AG04449 (cell line): ENCODE measurements around the gene SMYD3.

ENCODE experiments used
- CTCF ChIA-PET: fragments of 350-600 bp; formaldehyde crosslinking; extraction: SDS; loops from one replicate; lab custom pipeline; 2021; ENCODE audit warnings: antibody characterized with exemption; lab: Yijun Ruan, JAX
- POLR2A ChIA-PET: fragments of 400-600, 350-600 bp; formaldehyde crosslinking; extraction: SDS; loops from one replicate; lab custom pipeline; 2020; ENCODE audit warnings: antibody characterized with exemption, inconsistent platforms; lab: Yijun Ruan, JAX
- DNase-seq: peaks from one replicate; pipeline ENCODE4 v3.0.0-alpha.2; 2010; ENCODE audit warnings: low read depth, low spot score
- H3K4me3 ChIP-seq: 2 replicates; pipeline ENCODE4 v1.5.1; 2011; ENCODE audit warnings: low read depth, mild to moderate bottlenecking, control low read depth, low read length
- CTCF ChIP-seq: IDR thresholded peaks from one replicate; pipeline ENCODE4 v1.5.1; 2011; ENCODE audit warnings: mild to moderate bottlenecking, moderate library complexity, low read length, control low read depth, inconsistent platforms; ENCODE audit not compliant: insufficient read depth; ENCODE audit errors: missing control alignments

Gene SMYD3

DNA sequence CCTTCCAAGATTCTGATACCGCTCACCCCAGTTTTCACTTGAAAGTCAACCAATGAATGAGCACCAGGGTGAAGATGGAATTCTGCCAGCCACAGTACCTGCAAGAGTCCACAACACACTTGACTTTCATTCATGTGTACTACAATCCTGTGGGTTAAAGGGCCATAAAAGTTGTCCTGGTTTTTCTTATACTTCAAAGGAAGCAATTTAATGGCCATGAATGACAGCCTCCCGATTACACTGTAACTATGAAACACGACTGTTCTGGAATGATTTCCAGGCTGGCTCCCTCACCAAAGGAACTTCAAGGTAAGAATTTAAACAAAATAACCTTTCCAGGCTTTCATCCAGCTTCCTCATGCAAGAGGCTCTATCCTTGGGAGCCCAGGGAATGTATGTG is 502.8 kb downstream of the SMYD3 start:
- no peak overlapping the region for H3K4me3 ChIP-seq
- no peak for TF ChIP-seq CTCF
- ChIA-PET CTCF (interaction anchor here (0.5 to 5.1 kb wide), 24 partner anchors 15 to 851 kb away, joined by 3 to 80 read pairs (median 4); partner anchors contain the start of gene KIF26B), POLR2A (interaction anchor here (1.1 kb wide), 1 partner anchor 129 kb away, joined by 3 read pairs; no protein-coding TSS in a partner anchor)
- no peak for DNase-seq

GRCh38 chr1:246003442-246003730 is 503.7 kb downstream of the SMYD3 start:
- ChIA-PET CTCF (interaction anchor here (0.7 to 5.1 kb wide), 36 partner anchors 8 to 918 kb away, joined by 3 to 80 read pairs (median 4); partner anchors contain the start of gene KIF26B), POLR2A (interaction anchor here (0.6 kb wide), 1 partner anchor 573 kb away, joined by 3 read pairs; no protein-coding TSS in a partner anchor)
- no peak for DNase-seq
- TF ChIP-seq CTCF = no peak
- no peak overlapping the region for H3K4me3 ChIP-seq

DNA sequence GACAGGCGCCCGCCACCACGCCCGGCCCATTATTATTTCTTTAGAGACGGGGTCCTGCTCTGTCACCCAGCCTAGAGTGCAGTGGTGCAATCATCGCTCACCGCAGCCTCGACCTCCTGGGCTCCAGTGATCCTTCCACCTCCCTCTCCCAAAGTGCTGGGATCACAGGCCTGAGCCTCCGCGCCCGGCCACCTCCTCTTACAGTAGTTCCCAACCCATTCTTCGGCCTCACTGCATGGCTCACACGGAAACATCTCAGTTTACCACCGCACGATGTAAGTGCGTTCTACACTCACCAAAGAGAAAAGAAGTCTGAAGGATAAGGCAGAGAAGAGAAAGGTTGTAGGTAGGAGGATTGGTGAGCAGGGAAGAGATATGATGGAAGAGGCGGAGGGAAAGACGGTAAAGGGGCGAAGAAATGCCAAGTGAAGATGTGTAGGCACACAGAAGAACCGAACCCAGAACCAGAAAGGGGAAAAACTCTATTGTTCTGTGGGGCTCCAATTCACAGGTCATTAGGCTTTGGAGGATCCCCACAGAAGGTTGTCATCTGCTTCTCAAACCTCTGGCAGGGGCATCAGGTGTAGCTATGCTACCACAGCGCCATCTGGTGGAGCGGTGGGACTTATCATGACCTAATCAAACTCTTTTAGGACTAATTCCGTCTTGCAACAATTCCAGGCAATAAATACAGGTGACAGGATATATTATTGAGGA is 504.2 kb downstream of the SMYD3 start:
- POLR2A ChIA-PET = no interaction called here
- no peak for DNase-seq
- CTCF ChIA-PET = interaction anchor here (0.7 to 5.1 kb wide), 35 partner anchors 9 to 917 kb away, joined by 3 to 80 read pairs (median 4); partner anchors contain the start of gene KIF26B
- peak; percentile 75 for TF ChIP-seq CTCF
- no peak overlapping the region for H3K4me3 ChIP-seq

- ChIA-PET CTCF (interaction anchor here (0.9 to 2.5 kb wide), 7 partner anchors 16 to 848 kb away, joined by 3 to 17 read pairs (median 3); partner anchors contain the start of gene KIF26B), POLR2A (no interaction called here)
- TF ChIP-seq CTCF = no peak
- no peak for DNase-seq
- H3K4me3 ChIP-seq = no peak overlapping the region
These were observed 505.2 kb downstream of the SMYD3 start for GRCh38 chr1:246001837-246002230.

- H3K4me3 ChIP-seq = no peak overlapping the region
- DNase-seq = no peak
- ChIA-PET POLR2A (interaction anchor here (0.5 kb wide), 1 partner anchor 212 kb away, joined by 3 read pairs; no protein-coding TSS in a partner anchor), CTCF (interaction anchor here (0.9 to 2.5 kb wide), 7 partner anchors 16 to 848 kb away, joined by 3 to 17 read pairs (median 3); partner anchors contain the start of gene KIF26B)
- TF ChIP-seq CTCF = no peak
These were observed 505.8 kb downstream of the SMYD3 start for GRCh38 chr1:246001142-246001836.

- no peak for TF ChIP-seq CTCF
- CTCF ChIA-PET = interaction anchor here (1.1 to 2.5 kb wide), 3 partner anchors 15 to 847 kb away, joined by 4 to 17 read pairs (median 16); partner anchors contain the start of gene KIF26B
- POLR2A ChIA-PET = no interaction called here
- no peak for DNase-seq
- H3K4me3 ChIP-seq = no peak overlapping the region
These were observed 506.5 kb downstream of the SMYD3 start for GRCh38 chr1:246000638-246001015.
